ENCODE data around the gene SPSB1.
"Not testable (repeated sequence)": the region's sequence is repeated elsewhere in the genome, so short reads cannot be mapped to it uniquely, and the experiment has no call there.

The SPSB1 gene

DNA sequence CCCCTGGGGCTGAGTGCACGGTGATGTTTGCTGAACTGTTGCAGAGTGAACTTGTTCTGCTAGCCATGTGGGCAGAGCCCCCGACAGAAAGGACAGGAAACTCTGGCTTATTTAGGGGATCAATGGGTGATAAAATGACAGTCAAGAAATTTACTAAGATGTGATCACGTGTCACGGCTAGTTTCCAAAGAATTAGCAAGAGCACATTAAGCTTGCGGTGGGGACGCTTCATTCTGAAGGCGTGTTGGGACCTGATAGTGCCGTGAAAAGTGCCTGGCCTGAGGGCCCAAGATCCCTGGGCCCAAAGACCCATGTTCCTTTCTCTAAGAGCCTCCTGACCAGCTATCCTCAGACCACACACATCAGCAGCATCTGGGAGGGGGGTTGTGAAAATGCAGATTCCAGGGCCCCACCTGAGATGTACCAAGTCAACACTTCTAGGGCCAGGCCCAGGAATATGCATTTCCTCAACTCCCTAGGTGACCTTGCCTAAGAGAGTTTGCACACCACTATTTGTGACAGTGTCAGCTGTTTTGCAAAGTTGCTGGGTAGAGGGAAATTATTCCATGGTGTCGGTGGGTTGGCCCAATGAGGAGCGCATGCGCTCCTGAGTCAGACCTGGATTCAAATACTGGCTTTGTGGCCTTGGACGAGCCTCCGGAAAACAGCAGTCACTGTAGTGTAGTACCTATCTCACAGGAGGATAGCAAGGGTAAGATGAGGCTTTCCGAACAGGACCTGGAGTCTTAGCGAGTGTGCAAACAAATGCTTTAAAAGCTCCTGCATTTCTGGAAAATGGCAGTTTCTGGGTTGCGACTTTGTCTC lies 77.5 kb downstream of the SPSB1 start:
- no peak for DNase-seq

DNA sequence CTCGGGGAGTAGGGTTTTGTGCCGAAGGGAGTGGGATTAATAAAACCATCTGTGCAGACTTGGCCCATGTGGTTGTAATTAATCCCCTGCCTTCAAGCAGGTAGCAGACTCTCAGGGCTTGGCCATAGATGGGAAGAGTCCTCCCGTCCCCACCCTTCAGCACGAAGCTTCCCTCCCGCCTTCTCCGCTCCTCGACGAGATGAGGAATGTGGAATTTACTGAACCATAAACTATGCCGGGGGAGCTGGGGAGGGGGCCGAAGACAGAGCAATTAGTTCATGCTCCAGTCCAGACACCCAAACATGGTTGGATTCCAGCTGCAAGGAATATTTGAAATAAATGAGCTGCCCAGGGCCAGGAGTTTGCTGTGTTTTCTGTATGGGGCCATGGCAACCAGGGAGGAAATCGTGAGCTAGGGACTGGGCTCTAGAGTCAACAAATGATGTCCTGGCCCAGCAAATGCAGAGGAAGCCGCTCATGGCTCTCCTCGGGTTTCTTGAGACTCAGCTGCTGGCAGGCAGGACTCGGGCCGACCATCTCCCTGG lies 78.8 kb downstream of the SPSB1 start:
- DNase-seq = no peak

DNA sequence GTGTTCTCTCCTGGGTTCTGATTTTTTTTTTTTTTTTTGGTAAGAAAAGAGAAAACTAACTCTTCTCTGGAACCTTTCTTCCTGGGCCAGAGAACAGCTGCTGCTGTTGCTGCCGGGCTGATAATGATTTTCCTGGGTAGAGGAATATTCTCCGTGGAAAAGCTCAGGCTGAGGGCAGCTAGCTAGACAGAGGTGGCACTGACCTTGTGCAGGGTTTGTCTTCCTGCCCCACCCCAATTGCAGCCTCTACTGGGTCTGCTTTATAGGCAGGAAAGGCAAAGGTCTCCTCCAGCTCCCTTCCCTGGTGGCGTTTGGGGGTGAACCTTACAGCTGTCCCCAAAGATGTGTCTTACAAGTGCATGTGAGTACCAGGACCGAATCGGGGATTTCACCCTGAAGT lies 79.3 kb downstream of the SPSB1 start:
- DNase-seq = no peak

GRCh38 chr1:9373619-9374018 lies 80.9 kb downstream of the SPSB1 start:
- no peak for DNase-seq

- DNase-seq = no peak
These were observed 82.2 kb downstream of the SPSB1 start for GRCh38 chr1:9374748-9375341.

GRCh38 chr1:9375912-9376311 lies 83.2 kb downstream of the SPSB1 start:
- no peak for DNase-seq

GRCh38 chr1:9376430-9376829 lies 83.7 kb downstream of the SPSB1 start:
- DNase-seq = no peak

DNA sequence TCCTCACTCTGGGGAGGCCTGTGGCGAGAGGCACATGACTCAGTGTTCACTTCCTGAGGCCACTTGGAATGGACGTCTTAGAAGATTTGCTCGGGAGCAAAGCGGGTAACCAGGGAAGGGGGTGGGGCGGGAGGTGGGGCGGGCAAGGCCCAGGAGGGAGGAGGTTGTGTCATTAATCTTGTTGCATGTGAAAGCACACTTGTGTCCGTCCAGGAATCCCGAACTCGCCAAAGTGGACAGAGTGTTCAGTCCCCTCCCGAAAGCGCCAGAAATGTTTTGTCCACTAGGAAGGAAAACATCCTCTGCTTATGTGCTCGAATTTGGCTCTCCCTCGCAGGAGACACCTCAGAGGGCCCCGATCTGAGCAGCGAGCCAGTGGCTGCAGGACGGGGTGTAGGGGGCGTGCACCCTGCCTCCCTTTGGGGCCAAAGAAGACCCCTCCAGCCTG lies 84.2 kb downstream of the SPSB1 start:
- no peak for DNase-seq

DNA sequence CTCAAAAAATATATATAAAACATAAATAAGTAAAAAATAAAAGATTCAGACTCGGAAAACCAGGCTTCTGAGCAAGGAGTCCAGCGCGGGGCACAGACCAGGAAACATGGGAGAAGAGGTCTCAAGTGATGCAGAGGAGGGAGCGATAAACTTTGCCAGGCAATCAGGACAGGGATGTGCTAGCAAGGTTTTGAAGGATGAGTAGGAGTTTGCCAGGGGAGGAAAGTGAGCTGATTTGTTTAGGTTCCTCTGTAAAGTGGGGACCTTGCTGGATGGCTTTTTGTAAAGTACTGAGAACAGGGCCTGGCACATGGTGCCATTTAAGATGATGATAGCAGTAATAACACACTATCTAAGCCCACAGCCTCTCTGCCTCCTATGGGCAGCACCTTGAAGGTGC lies 86.1 kb downstream of the SPSB1 start:
- no peak for DNase-seq

- no peak for DNase-seq
These were observed 88.0 kb downstream of the SPSB1 start for GRCh38 chr1:9380711-9381110.

DNA sequence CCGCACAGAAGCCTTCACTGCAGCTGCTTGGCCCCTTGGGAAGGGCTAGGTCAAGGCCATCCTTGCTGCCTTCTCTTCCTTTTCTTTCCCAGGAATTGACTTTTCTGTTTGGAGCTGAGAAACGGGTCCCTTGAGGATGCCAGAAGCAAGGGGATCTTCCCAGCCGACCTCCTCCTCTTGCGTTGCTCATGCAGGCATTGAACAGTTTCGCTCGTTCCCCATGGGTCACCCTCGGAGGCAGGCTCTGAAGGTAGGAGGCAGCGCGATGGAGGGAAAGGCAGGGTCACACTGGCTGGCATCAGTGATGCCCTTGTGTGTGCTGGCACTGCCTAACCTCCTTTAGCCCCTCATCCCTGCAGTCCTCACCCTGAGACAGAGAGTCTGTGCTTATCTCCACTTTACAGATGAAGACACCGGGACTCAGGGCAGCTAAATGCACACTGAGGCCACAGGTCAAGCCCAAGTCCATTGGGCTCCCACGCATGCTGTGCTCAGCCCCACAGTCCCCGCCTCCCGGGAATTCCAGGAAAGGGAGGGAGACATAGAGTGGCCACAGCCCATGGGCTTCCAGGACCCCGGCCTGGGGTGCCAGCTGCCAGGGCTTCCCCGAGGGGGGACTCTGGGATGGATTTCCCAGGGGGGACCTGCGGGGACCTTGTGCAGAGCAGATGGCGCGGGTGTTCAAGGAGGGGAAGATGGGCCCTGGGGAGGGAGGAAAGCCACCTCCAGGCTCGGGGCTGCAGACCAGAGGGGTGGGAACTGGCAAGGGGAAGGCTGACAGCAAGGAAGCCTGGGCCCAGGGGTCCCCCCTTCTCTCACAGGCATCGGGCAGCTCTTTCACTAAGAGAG lies 90.2 kb downstream of the SPSB1 start:
- no peak for DNase-seq

- DNase-seq = no peak
These were observed 91.4 kb downstream of the SPSB1 start for GRCh38 chr1:9384128-9384527.

DNA sequence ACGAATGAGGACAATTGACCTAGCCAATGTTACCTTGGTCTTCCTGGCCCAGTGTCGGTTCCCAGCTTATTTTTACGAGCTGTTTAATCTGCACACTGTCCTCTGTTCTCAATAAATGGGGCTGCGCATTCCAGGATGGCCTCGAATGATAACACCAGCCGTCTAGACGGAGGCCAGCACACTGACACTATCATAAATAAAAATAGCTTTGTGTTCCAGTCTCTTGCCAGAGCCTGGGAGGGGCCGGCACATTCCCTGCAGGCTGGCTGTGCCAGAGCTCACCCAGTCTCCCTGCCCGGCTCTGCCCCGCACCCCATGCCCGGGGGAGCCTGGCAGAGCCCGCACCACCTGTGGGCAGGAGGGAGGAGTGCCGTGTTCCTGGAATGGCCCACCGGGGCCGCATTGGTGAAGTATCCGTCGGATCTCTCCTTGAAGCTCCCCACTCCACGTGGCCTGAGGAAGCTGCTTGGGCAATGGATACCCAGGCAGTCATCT lies 92.1 kb downstream of the SPSB1 start:
- DNase-seq = no peak

DNA sequence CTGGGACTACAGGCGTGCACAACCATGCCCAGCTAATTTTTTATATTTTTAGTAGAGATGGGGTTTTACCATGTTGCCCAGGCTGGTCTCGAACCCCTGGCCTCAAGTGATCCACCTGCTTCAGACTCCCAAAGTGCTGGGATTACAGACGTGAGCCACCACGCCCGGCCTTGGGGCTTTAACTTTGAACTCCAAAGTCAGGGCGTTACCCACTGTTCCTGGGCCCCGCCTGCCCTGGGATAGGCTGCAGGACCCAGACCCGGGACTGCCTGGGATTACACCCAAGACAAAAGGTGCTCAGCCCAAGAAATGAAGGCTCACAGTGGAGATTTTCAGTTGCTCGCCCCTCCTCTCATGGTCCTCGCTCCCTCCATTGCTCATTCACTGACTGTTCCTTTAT lies 92.7 kb downstream of the SPSB1 start:
- DNase-seq = not testable (repeated sequence)

DNA sequence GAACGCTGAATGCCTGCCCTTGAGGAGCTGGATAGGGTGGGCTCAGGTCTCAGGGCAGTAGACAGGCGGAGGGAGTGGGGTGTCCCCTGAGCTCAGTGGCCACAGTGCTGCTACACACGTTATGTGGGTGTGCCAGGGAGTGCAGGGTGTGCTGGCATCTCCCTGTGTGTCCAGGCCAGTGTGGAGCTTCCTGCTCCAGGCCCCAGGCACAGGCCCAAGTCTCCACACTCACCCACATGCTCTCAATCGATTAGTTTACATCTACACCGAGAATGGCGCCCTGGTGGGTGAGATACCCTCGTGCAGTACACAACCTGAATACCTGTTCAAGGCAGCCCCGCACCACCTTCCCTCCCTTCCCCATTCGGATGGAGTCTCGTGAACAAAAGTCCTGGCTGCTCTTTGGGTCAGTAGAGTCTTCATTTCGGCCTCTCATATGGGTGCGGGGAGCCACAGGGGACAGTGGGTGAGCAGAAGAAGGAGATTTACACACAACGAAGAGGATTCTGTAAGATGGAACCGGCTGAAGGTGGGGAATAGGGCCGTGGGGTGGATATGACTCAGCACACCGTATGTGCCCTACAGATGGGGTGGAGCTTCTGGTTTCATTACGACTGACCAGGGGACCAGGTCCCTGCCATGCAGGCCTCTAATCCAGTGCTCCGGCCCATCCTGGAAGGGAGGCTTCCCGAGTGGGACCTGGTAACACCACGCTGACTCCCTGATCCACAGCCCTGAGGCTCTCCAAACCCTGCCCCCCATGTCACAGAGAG lies 93.3 kb downstream of the SPSB1 start:
- DNase-seq = no peak

DNA sequence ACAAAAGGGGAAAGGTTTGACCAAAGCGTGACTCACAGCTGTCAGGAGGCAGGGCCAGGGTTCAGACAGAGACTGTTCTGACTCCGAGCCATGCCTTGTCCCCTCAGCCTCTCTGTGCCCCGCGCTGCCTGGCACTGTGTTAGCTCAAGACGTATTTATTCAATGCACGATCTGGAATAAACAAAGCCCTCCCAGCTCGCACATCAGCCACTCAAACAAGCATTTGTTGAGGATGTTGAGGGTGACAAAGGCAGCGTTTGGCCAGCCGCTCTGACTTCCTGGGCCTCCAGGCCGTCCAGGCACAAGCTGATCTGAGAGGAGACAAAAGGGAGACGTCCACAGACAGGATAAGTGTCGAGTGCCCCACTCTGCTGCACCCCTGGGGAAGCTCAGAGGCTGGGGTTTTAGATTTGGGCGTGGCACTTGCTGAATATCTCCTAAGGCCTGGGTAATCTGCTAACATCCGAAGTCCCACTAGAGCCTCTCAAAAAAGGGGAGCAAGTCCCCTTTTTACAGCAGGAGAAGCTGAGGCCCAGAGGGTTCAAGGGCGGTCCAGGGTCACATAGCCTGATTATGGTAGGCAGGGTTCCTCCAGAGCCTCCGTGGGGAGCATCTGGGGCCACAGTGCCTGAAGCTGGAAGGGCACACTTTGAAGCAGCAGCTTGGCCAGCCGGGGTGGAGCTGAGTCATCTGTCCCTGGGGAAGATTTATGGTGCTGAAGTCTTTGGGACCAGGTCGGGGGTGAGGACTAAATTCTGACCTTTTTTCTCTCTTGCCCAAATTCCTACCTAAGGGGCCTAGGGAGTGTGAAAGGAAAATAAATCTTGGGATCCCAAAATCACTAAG lies 95.9 kb downstream of the SPSB1 start:
- DNase-seq = no peak

GRCh38 chr1:9389968-9390367 lies 97.3 kb downstream of the SPSB1 start:
- DNase-seq = no peak

GRCh38 chr1:9391620-9392019 lies 98.9 kb downstream of the SPSB1 start:
- no peak for DNase-seq

DNA sequence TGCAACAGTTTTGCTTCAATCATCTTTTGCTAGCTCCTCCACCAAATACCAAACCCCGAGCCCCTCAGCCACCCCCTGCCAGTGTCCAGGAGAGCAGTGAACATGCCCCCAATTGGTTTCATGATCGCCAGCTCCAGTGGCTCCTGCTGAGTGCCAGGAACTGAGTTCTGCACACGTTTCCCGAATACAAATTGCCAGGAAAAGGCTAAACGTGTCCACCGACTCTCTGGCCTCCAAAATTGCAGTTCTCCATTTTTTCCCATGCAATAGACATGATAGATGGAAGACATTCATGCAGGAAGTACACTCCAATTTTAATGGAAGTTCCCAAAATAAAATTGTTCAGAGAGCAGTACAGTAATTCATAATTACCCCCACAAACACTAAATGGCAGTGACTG lies 101.3 kb downstream of the SPSB1 start:
- DNase-seq = no peak

DNA sequence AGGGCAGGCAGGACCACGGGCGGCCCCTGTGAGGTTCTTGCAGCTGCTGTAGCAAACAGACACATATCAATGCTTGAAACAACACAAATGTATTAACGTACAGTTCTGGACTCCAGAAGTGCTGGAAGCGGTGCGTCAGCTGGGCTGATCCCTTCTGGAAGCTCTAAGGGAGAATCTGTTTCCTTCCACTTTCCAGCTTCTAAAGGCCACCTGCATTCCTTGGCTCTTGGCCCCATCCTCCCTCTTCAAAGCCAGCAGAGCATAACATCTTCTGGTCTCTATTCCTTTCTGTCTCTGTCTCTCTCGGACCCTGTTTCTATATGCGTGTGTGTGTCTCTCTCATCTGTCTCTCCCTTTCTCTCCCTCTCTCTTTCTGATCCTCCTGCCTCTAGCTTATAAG lies 102.3 kb downstream of the SPSB1 start:
- DNase-seq = no peak

DNA sequence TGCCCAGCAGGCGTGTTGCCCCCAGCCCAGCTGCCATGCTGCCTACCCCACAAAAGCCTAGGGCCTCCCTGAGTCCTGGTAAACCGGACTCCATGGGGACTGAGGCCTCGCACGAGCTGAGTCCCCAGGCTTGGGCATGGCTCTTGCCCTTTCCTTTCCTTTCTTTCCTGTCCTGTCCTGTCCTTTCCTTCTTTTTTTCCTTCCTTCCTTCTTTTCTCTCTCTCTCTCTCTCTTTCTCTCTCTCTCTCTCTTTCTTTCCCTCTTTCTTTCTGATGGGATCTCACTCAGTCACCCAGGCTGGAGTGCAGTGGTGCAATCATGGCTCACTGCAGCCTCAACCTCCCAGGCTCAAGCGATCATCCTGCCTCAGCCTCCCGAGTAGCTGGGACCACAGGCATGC lies 104.4 kb downstream of the SPSB1 start:
- no peak for DNase-seq

Measured in activated CD4-positive, CD25-positive, alpha-beta regulatory T cell (primary cell).